HL-60 (cell line): ENCODE measurements around the gene NONO.
"Not testable (repeated sequence)": the region's sequence is repeated elsewhere in the genome, so short reads cannot be mapped to it uniquely, and the experiment has no call there.

Experiments used
- POLR2AphosphoS5 ChIP-seq: IDR thresholded peaks from 2 replicates; pipeline ENCODE4 v1.6.1; 2012; ENCODE audit warnings: low read depth
- REST ChIP-seq: IDR thresholded peaks from 2 replicates; pipeline ENCODE4 v1.6.1; 2012; ENCODE audit warnings: low read depth; ENCODE audit not compliant: insufficient replicate concordance
- SPI1 ChIP-seq: IDR thresholded peaks from 2 replicates; pipeline ENCODE4 v1.6.1; 2012; ENCODE audit warnings: low read depth, mild to moderate bottlenecking, borderline replicate concordance
- TF ChIP-seq, protein P1 (sequence below): IDR thresholded peaks from one replicate; pipeline ENCODE4 v1.5.1; 2011; ENCODE audit warnings: low read length, control low read depth, inconsistent platforms; ENCODE audit not compliant: insufficient read depth

GRCh38 chrX:71316959-71317358 is 33.5 kb downstream of the NONO start:
- TF ChIP-seq, protein P1, sequence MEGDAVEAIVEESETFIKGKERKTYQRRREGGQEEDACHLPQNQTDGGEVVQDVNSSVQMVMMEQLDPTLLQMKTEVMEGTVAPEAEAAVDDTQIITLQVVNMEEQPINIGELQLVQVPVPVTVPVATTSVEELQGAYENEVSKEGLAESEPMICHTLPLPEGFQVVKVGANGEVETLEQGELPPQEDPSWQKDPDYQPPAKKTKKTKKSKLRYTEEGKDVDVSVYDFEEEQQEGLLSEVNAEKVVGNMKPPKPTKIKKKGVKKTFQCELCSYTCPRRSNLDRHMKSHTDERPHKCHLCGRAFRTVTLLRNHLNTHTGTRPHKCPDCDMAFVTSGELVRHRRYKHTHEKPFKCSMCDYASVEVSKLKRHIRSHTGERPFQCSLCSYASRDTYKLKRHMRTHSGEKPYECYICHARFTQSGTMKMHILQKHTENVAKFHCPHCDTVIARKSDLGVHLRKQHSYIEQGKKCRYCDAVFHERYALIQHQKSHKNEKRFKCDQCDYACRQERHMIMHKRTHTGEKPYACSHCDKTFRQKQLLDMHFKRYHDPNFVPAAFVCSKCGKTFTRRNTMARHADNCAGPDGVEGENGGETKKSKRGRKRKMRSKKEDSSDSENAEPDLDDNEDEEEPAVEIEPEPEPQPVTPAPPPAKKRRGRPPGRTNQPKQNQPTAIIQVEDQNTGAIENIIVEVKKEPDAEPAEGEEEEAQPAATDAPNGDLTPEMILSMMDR, result not testable (repeated sequence)
- not testable (repeated sequence) for TF ChIP-seq REST, POLR2AphosphoS5, SPI1
